Fibroblast of lung (primary cell): Measurements from ENCODE around the gene GTF3A.

Experiments used
- CTCF ChIP-seq, 2 donors: IDR thresholded peaks in 1 of 2; conservative IDR thresholded peaks in 1 of 2; 1 replicate in 1 of 2; 2 replicates in 1 of 2; pipeline ENCODE4 v1.5.1; 2011 to 2012; ENCODE audit warnings: low read length in 2 of 2, control low read depth in 1 of 2, inconsistent platforms in 1 of 2, low read depth in 1 of 2, mild to moderate bottlenecking in 1 of 2
- EZH2 ChIP-seq: IDR thresholded peaks from 2 replicates; pipeline ENCODE4 v1.5.1; 2012; ENCODE audit warnings: low read length, control low read depth, mild to moderate bottlenecking; ENCODE audit errors: missing control alignments

GRCh38 chr13:27423333-27423732, 1.1 kb upstream of the GTF3A start:
- no peak for TF ChIP-seq CTCF (conservative IDR thresholded peaks at IDR 0.05 in 1 of 2, IDR thresholded peaks at IDR 0.05 in 1 of 2; ENCODE audit: low read depth in 1 of 2, low read length in 2 of 2)
- TF ChIP-seq EZH2, result no peak
